GM18511 (cell line): ENCODE data around the gene TMEM14C.

Source experiments
- ATAC-seq: cut with Tn5 transposase; IDR thresholded peaks from one replicate; pipeline ENCODE4 v1.9.1; 2021; ENCODE audit warnings: mild to moderate bottlenecking, moderate library complexity; ENCODE audit not compliant: unreplicated experiment

Gene TMEM14C

GRCh38 chr6:10722820-10723566, at the start of gene TMEM14C:
TMEM14C (plus strand) TSS chr6:10723070; CDS start chr6:10724614, 1,544 bp downstream.
- ATAC-seq, result peak; percentile 97

DNA sequence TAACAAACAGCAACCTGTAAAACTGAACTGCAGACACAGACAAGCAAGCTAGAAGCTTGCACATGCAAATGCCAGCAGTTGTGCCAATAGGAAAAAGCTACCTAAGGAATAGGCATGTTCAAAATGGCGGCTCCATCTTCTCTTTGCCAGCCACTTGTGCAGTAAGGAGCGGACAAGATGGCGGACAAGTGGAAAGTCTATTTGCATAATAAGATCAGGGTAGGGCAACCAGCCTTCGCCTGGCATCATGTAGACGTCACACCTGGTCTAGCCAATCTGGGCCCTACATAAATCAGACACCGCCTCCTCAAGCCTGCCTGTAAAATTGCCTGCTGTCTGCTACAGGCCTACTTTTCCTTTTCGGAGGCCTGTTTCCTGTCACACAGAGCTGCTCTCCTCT, 46.5 kb upstream of the TMEM14C start:
- ATAC-seq, result no peak

- no peak for ATAC-seq
These were observed 44.4 kb upstream of the TMEM14C start for GRCh38 chr6:10678456-10678855.

- no peak for ATAC-seq
These were observed 41.1 kb upstream of the TMEM14C start for GRCh38 chr6:10681795-10682194.

DNA sequence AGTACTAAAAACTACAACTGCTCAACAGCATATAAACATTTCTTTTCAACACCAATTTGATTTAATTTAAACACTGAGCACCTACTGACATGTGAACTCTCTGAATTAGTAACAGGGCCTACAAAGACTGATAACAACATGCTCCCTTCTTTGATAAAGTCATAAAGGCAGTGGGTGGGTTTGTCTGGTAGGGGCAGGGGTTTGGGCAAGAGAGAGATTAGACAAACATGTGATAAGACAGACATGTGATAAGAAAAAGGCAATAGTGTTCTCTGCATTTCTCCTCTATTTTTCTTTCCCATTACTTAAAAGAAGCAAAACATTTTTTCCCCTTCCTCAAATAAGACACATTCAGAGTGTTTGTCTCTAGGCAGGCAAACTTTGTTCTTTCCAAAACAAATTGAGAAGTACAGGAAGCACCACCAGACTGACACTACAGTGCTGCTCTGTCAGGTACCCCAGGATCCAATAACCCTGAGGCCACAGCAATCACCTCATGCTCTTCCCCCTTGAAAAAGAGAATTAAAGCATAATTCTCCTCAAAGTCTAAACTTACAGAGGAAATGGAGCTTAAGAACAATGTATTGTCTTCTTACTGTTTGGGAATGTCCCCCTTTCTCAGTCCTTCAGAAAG, 40.4 kb upstream of the TMEM14C start:
- no peak for ATAC-seq

DNA sequence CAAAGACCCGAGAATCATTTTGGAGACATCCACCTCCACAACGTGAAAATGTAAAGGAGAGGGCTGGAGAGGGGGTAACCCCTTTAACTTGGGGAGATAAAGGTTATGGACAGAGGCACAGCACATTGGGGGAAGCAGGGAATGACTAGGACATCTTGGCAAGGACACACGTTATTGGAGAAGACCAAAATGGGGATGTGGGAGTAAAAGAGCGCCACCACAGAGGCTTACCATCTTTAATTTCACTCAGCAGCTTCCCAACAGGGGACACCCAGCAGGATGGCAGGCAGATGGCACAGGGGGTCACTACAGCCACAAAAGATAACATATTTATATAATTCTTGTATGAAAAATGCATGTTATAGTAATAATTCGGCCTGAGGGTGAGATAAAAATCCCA, 38.3 kb upstream of the TMEM14C start:
- ATAC-seq, result no peak

DNA sequence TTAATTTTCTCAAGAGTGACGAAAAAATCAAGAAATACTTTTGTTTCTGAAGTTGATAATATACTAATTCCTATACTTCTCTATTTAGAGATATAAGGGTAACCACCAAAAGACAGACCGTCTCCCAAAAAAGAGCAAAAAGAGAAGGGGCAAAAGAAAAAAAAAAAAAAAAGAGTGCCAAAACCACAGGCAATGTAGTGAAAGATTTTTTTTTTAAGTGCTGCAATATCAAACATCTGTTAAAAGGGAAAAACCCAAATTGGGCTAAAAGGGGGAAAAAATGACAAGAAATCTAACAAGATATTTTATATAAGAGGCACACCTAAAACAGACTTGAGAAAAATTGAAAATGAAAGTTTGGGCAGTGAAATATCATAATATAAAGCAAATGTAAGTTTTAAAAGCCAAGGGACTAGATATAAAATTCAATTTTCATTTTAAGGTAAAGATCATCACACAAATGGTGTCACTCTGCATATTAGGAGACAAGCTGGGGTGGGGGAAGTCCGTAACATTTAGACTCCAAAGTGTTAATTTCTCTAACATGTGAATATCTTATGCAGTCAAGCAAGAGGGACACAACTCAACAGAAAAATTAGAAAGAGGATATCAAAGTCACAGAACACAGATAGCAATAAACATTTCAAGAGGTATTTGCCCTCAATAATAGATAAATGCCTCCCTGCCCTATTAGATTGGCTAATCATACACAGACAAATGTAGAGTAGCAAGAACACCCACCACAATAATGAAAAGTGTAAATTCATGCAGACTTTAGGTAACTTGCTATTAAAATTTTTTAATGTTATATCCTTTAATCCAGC, 37.6 kb upstream of the TMEM14C start:
- no peak for ATAC-seq

DNA sequence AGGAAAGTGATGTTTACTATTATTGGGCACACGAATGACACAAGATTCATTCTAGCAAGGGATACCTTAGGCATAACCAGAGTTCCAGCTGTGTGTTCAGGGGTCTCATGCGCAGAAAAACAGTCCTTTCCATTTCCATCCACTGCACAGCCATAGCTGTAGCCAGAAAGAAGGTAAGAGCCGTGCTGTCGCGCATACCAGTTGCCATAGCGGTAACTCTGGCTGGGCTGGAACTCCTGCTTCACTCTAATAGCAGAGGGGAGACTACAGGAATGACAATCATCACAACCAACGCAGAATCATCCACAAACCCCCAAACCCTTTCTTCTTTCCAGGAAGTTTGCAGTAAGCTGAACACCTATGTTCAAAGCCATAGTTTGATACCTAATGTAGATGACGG, 36.0 kb upstream of the TMEM14C start:
- no peak for ATAC-seq

GRCh38 chr6:10687582-10687981, 35.3 kb upstream of the TMEM14C start:
- no peak for ATAC-seq

DNA sequence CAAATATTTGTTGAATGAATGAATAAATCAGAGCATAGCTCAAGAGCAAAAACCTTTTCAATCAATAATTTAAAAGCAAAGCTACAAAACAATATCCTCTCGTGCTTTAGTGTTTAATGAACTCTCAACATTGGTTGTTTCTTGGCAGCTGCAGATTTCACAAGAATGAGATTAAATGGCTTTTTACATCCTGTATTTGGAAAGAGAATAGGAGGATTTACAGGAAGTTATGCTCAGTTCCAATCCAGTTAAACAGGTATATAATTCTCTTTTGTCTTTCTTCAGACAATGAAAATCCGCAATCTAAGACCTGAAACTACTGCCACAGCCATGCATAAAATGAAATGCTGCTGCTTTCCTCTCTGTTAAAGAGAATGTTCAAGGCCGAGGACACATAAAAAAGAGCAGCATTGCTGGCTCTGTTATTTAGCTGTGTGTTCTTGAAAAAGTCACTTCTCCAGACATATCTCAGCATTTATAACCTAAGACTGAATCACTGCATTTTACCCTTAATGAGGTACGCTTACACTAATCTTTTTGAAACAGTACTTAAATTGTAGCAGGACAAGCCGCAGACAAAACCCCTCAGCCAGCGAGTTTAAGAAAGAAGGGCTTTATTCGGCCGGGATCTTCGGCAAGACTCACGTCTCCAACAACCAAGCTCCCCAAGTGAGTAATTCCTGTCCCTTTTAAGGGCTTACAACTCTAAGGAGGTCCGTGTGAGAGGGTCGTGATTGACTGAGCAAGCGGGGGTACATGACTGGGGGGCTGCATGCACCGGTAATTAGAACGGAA, 32.0 kb upstream of the TMEM14C start:
- no peak for ATAC-seq

GRCh38 chr6:10692965-10693538, 29.8 kb upstream of the TMEM14C start:
- no peak for ATAC-seq

GRCh38 chr6:10694302-10695085, 28.4 kb upstream of the TMEM14C start, which contains the start of the genes C6orf52 and PAK1IP1:
C6orf52 (minus strand) TSS chr6:10694616; CDS start chr6:10687550, 7,066 bp downstream.
PAK1IP1 (plus strand) TSS chr6:10694972; CDS start chr6:10694986, 14 bp downstream.
- ATAC-seq, result peak; percentile 99

GRCh38 chr6:10695086-10695657, 27.7 kb upstream of the TMEM14C start:
- no peak for ATAC-seq

- no peak for ATAC-seq
These were observed 26.2 kb upstream of the TMEM14C start for GRCh38 chr6:10696655-10697054.

DNA sequence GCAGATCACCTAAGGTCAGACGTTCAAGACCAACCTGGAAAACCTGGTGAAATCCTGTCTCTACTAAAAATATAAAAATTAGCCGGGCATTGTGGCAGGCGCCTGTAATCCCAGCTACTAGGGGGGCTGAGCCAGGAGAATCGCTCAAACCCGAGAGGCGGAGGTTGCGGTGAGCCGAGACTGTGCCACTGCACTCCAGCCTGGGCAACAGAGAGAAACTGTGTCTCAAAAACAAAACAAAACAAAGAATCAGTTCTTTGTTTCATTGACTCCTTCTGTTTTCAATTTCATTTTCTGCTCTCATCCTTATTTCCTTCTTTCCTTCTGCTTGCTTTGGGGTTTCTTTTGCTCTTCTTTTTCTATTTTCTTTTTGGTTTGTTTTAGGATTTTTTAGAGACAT, 8.9 kb upstream of the TMEM14C start:
- ATAC-seq, result peak; percentile 56

DNA sequence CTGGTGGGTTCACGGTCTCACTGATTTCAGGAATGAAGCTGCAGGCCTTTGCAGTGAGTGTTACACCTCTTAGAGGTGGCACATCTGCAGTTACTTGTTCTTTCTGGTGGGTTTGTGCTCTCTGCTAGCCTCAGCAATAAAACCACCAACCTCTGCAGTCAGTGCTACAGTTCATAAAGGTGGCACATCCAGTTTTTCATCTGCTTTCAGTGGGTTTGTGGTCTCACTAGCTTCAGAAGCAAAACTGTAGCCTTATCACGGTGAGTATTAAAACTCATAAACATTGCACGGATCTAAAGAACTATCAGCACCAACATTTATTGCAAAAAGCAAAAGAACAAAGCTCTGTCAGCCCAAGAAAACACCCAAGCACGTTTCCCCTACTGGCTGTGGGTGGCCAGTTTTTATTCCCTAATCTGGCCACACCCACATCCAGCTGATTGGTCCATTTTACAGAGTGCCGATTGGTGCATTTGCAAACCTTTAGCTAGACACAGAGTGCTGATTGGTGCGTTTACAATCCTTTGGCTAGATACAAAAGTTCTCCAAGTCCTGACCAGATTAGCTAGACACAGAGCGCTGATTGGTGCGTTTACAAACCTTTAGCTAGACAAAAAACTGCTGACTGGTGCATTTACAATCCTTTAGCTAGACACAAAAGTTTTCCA, 3.4 kb upstream of the TMEM14C start:
- ATAC-seq, result no peak

- no peak for ATAC-seq
These were observed 3.0 kb upstream of the TMEM14C start for GRCh38 chr6:10719964-10720264.

DNA sequence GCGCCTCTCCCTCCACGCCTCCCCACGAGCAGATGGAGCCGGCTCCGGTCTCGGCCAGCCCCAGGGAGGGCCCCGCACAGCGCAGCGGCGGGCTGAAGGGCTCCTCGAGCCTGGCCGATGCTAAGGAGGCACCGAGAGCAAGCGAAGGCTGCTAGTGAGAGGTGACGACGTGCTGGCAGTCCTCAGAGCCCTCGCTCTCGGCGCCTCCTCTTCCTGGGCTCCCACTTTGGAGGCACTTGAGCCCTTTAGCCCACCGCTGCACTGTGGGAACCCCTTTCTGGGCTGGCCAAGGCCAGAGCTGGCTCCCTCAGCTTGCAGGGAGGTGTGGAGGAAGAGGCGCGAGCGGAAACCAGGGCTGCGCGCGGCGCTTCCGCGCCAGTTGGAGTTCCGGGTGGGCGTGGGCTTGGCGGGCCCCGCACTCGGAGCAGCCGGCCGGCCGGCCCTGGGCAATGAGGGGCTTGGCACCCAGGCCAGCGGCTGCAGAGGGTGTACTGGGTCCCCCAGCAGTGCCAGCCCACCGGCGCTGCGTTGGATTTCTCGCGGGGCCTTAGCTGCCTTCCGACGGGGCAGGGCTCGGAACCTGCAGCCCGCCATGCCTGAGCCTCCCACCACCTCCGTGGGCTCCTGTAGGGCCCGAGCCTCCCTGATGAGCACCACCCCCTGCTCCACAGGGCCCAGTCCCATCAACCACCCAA, 2.5 kb upstream of the TMEM14C start:
- peak; percentile 21 for ATAC-seq
